ENCODE results near the gene ERRFI1. TPM values are rescaled to one million over a fixed set of nuclear protein-coding genes. Genes with fewer than 3 reads are reported as not detected.

Gene ERRFI1
- total RNA-seq, 1 donor from 2014 or later, result 61.5 TPM

DNA sequence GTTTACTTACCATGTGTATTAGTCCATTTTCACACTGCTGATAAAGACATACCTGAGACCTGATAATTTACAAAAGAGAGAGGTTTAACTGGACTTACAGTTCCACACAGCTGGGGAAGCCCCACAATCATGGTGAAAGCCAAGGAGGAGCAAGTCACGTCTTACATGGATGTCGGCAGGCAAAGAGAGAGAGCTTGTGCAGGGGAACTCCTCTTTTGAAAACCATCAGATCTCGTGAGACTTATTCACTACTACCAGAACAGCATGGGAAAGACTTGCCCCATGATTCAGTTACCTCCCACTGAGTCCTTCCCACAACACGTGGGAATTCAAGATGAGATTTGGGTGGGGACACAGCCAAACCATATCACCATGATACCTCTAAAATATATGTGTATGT, 39.3 kb upstream of the ERRFI1 start:
- no peak for DNase-seq (ENCODE audit: low read depth)
- H3K36me3 ChIP-seq (ENCODE audit: control insufficient read depth, insufficient read depth, low read length), result no peaks in the 10 kb centered on the region
- TF ChIP-seq, protein P1, sequence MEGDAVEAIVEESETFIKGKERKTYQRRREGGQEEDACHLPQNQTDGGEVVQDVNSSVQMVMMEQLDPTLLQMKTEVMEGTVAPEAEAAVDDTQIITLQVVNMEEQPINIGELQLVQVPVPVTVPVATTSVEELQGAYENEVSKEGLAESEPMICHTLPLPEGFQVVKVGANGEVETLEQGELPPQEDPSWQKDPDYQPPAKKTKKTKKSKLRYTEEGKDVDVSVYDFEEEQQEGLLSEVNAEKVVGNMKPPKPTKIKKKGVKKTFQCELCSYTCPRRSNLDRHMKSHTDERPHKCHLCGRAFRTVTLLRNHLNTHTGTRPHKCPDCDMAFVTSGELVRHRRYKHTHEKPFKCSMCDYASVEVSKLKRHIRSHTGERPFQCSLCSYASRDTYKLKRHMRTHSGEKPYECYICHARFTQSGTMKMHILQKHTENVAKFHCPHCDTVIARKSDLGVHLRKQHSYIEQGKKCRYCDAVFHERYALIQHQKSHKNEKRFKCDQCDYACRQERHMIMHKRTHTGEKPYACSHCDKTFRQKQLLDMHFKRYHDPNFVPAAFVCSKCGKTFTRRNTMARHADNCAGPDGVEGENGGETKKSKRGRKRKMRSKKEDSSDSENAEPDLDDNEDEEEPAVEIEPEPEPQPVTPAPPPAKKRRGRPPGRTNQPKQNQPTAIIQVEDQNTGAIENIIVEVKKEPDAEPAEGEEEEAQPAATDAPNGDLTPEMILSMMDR (IDR thresholded peaks at IDR 0.05; ENCODE audit: insufficient read depth, low read length, poor library complexity, severe bottlenecking), result no peak
- no peak overlapping the region for H3K4me3 ChIP-seq (ENCODE audit: low read depth, low read length)
- no peaks in the 10 kb centered on the region for H3K27me3 ChIP-seq (ENCODE audit: control insufficient read depth, insufficient read depth, low read length)

DNA sequence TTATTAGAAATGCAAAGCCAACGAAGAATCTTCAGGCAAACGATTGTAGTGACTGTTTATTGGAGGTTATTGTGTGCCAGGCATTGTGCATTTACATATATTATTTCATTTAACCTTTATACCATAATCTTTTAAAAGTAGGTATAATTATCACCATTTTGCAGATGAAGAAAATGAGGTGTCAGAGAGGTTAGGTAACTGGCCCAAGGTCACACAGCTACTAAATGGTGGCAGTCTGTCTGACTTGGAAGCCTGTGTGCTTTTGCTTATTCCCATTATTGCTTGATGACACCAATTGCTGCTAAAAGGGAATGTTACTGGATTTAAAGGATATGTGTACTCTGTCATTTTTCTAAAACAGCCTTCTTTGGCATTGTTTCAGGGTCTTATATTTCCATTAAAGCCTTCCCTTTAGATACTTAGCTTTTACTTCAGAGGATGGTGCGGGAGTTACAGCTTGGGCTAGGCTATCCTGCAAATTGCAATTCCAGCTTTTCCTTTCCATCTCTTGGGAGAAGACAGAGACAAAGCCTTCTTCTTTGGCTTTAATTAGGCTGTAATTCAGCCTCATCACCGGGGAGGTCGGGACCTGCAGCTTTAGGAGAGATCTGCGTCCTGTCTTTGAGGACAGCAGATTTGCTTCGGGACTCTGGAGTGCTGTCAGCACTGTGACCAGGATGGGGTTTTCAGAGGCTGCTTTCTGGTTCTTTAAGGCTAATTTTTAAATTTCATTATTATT, 37.4 kb upstream of the ERRFI1 start:
- no peak for DNase-seq (ENCODE audit: low read depth)
- H3K27me3 ChIP-seq (ENCODE audit: control insufficient read depth, insufficient read depth, low read length), result no peaks in the 10 kb centered on the region
- TF ChIP-seq, protein P1 (IDR thresholded peaks at IDR 0.05; ENCODE audit: insufficient read depth, low read length, poor library complexity, severe bottlenecking), result no peak
- H3K4me3 ChIP-seq (ENCODE audit: low read depth, low read length), result no peak overlapping the region
- no peaks in the 10 kb centered on the region for H3K36me3 ChIP-seq (ENCODE audit: control insufficient read depth, insufficient read depth, low read length)

DNA sequence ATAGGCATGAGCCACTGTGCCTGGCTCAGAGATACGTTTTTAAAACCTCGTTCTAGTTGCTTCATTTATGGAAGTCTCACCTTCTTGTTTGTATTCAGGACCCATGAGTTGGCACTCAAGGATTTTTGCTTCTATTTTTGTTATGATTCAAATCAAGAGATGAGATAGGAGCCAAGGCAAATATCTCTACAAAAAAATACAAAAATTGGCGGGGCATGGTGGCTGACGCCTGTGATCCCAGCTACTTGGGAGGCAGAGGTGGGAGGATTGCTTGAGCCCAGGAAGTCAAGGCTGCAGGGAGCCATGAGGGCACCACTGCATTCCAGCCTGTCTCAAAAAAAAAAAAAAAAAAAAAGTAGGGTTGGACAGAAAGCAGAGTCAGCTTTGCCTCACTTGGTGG, 36.8 kb upstream of the ERRFI1 start:
- TF ChIP-seq, protein P1 (IDR thresholded peaks at IDR 0.05; ENCODE audit: insufficient read depth, low read length, poor library complexity, severe bottlenecking), result no peak
- Histone ChIP-seq H3K4me3 (ENCODE audit: low read depth, low read length) (no peak overlapping the region), H3K27me3 (ENCODE audit: control insufficient read depth, insufficient read depth, low read length) (no peaks in the 10 kb centered on the region), H3K36me3 (ENCODE audit: control insufficient read depth, insufficient read depth, low read length) (no peaks in the 10 kb centered on the region)
- DNase-seq (ENCODE audit: low read depth), result no peak

DNA sequence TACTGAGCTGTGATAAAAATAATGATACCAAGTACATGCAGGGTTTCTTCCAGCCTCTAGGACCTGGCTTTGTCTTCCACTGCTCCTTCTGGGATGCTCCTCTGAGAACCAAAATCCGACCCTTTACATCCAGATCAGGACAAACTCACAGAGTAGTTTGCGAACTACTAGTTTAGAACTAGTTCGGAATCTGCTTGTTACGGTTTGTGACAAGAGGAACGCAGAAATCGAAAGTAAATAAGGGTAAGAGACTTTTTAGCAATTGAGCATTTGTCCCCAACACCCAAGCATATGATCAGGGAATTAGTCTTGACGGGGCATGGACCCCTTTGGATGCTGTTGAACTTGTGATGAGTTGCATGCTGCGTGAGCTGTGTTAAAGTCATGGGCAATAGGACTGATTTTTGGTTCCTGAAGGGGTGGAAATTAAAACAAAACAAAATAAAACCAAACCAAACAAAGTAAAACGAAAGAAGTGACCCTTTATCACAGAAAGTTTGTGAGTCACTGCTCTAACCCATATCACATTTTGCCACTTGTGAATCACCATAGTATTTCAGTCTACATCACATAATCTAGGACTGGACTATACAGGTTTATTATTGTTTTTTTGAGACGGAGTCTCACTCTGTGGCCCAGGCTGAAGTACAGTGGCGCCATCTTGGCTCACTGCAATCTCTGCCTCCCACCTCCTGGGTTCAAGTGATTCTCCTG, 35.7 kb upstream of the ERRFI1 start:
- no peak overlapping the region for H3K4me3 ChIP-seq (ENCODE audit: low read depth, low read length)

DNA sequence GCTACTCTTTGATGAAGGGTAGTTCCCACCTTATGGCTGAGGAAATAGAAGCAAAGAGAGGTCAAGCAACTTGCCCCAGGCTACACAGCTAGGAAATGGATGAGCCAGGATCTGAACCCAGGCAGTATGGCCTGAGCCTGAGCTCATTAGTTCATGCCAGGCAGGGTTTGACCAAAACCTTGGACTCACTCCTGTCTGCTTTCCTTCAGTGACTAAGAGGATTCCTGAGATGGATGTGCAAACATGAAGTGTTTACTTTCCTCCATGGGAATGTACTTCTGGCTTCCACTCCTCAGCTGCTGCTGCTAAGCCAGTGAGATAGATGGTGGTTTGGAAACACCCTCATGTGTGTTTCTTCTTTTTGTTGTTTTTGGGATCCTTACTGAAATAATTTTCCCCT, 35.1 kb upstream of the ERRFI1 start:
- no peaks in the 10 kb centered on the region for H3K27me3 ChIP-seq (ENCODE audit: control insufficient read depth, insufficient read depth, low read length)
- no peaks in the 10 kb centered on the region for H3K36me3 ChIP-seq (ENCODE audit: control insufficient read depth, insufficient read depth, low read length)
- TF ChIP-seq, protein P1 (IDR thresholded peaks at IDR 0.05; ENCODE audit: insufficient read depth, low read length, poor library complexity, severe bottlenecking), result no peak
- no peak overlapping the region for H3K4me3 ChIP-seq (ENCODE audit: low read depth, low read length)
- peak; percentile 91 for DNase-seq (ENCODE audit: low read depth)

More for the DNA sequence above, 35.7 kb upstream of the ERRFI1 start:
- no peak for DNase-seq (ENCODE audit: low read depth)
- no peaks in the 10 kb centered on the region for H3K27me3 ChIP-seq (ENCODE audit: control insufficient read depth, insufficient read depth, low read length)
- no peaks in the 10 kb centered on the region for H3K36me3 ChIP-seq (ENCODE audit: control insufficient read depth, insufficient read depth, low read length)
- TF ChIP-seq, protein P1 (IDR thresholded peaks at IDR 0.05; ENCODE audit: insufficient read depth, low read length, poor library complexity, severe bottlenecking), result no peak

Data from kidney epithelial cell (primary cell).